ENCODE data around the gene PDGFRB.

The PDGFRB gene

GRCh38 chr5:150133581-150134197 is 22.0 kb downstream of the PDGFRB start:
- no peak overlapping the region for H3K27ac ChIP-seq (replicated peaks)
- TF ChIP-seq SPI1 (IDR thresholded peaks at IDR 0.05; ENCODE audit: borderline replicate concordance, low read depth) = no peak
- no peak for TF ChIP-seq POLR2AphosphoS5 (IDR thresholded peaks at IDR 0.05; ENCODE audit: low read depth)
- no peak for TF ChIP-seq GABPA (IDR thresholded peaks at IDR 0.05; ENCODE audit: low read depth)
- no peak for TF ChIP-seq CTCF (IDR thresholded peaks at IDR 0.05; ENCODE audit: insufficient read depth, low read length)
- no peak for TF ChIP-seq REST (IDR thresholded peaks at IDR 0.05; ENCODE audit: insufficient replicate concordance, low read depth)
- no peak overlapping the region for H3K4me3 ChIP-seq (replicated peaks; ENCODE audit: insufficient read depth, low read length)
- no peaks in the 10 kb centered on the region for H3K27me3 ChIP-seq (ENCODE audit: insufficient read depth, poor library complexity, severe bottlenecking)
- no peak for DNase-seq (ENCODE audit: low read depth in 1 of 2, low spot score in 1 of 2)

- no peak overlapping the region for H3K4me3 ChIP-seq (replicated peaks; ENCODE audit: insufficient read depth, low read length)
- no peaks in the 10 kb centered on the region for H3K27me3 ChIP-seq (ENCODE audit: insufficient read depth, poor library complexity, severe bottlenecking)
- H3K27ac ChIP-seq (replicated peaks) = no peak overlapping the region
- DNase-seq (ENCODE audit: low read depth in 1 of 2, low spot score in 1 of 2) = no peak
- TF ChIP-seq CTCF (IDR thresholded peaks at IDR 0.05; ENCODE audit: insufficient read depth, low read length) (no peak), POLR2AphosphoS5 (IDR thresholded peaks at IDR 0.05; ENCODE audit: low read depth) (no peak), SPI1 (IDR thresholded peaks at IDR 0.05; ENCODE audit: borderline replicate concordance, low read depth) (no peak), GABPA (IDR thresholded peaks at IDR 0.05; ENCODE audit: low read depth) (no peak), REST (IDR thresholded peaks at IDR 0.05; ENCODE audit: insufficient replicate concordance, low read depth) (no peak)
Measured at GRCh38 chr5:150132740-150133139, 22.9 kb downstream of the PDGFRB start.

- Histone ChIP-seq H3K27ac (replicated peaks) (no peak overlapping the region), H3K27me3 (ENCODE audit: insufficient read depth, poor library complexity, severe bottlenecking) (no peaks in the 10 kb centered on the region), H3K4me3 (replicated peaks; ENCODE audit: insufficient read depth, low read length) (no peak overlapping the region)
- peak in 1 of 2 experiments; percentile 69 for DNase-seq (ENCODE audit: low read depth in 1 of 2, low spot score in 1 of 2)
- no peak for TF ChIP-seq CTCF (IDR thresholded peaks at IDR 0.05; ENCODE audit: insufficient read depth, low read length)
- peak; percentile 67 for TF ChIP-seq SPI1 (IDR thresholded peaks at IDR 0.05; ENCODE audit: borderline replicate concordance, low read depth)
Measured at GRCh38 chr5:150131978-150132694, 23.5 kb downstream of the PDGFRB start.

Measured in HL-60 (cell line).